Inflammatory macrophage treated with lipopolysaccharide for 1 hour (primary cell): ENCODE measurements around the gene ATP6V0B.

Experiments
- DNase-seq, 2 donors: peaks; one replicate each; pipeline ENCODE4 v3.0.0-alpha.2; 2020 to 2022

Gene ATP6V0B

GRCh38 chr1:43946236-43947060 is 28.3 kb upstream of the ATP6V0B start, which contains the start of gene IPO13:
IPO13 (plus strand) TSS chr1:43946950; CDS start chr1:43947601, 651 bp downstream.
- DNase-seq = peak; percentile 95 to 97

GRCh38 chr1:43947061-43947873 is 27.5 kb upstream of the ATP6V0B start:
- no peak for DNase-seq

- no peak for DNase-seq
Observed at GRCh38 chr1:43947874-43948437, 26.8 kb upstream of the ATP6V0B start.

- no peak for DNase-seq
Observed at GRCh38 chr1:43949678-43950077, 25.1 kb upstream of the ATP6V0B start.

GRCh38 chr1:43951021-43951985 is 23.5 kb upstream of the ATP6V0B start:
- DNase-seq = no peak

GRCh38 chr1:43952731-43953346 is 21.9 kb upstream of the ATP6V0B start:
- DNase-seq = no peak

- no peak for DNase-seq
Observed at GRCh38 chr1:43953361-43953760, 21.4 kb upstream of the ATP6V0B start.

- DNase-seq = no peak
Observed at GRCh38 chr1:43954036-43954435, 20.7 kb upstream of the ATP6V0B start.

- no peak for DNase-seq
Observed at GRCh38 chr1:43956234-43956633, 18.5 kb upstream of the ATP6V0B start.

- DNase-seq = no peak
Observed at GRCh38 chr1:43957407-43958040, 17.2 kb upstream of the ATP6V0B start.

GRCh38 chr1:43958351-43959255 is 16.2 kb upstream of the ATP6V0B start:
- DNase-seq = no peak

GRCh38 chr1:43960798-43961197 is 14.0 kb upstream of the ATP6V0B start:
- no peak for DNase-seq

GRCh38 chr1:43961692-43962091 is 13.1 kb upstream of the ATP6V0B start:
- DNase-seq = no peak

- DNase-seq = no peak
Observed at GRCh38 chr1:43962324-43962723, 12.4 kb upstream of the ATP6V0B start.

- no peak for DNase-seq
Observed at GRCh38 chr1:43963006-43963405, 11.8 kb upstream of the ATP6V0B start.

GRCh38 chr1:43963890-43964289 is 10.9 kb upstream of the ATP6V0B start:
- no peak for DNase-seq

- no peak for DNase-seq
Observed at GRCh38 chr1:43965316-43965715, 9.4 kb upstream of the ATP6V0B start.

- peak in 1 of 2 donors; percentile 38 for DNase-seq
Observed at GRCh38 chr1:43968348-43968948, 6.3 kb upstream of the ATP6V0B start.

- DNase-seq = no peak
Observed at GRCh38 chr1:43969416-43969745, 5.4 kb upstream of the ATP6V0B start.
